Hepatocyte (in vitro differentiated cells): ENCODE data around the gene TAS1R2.

Experiments
- EZH2phosphoT487 ChIP-seq: fragments of 200-600 bp; sonication (generic); IDR thresholded peaks from one replicate; pipeline ENCODE4 v1.6.1; 2018; ENCODE audit warnings: antibody characterized with exemption, mild to moderate bottlenecking, low read depth, moderate library complexity; ENCODE audit not compliant: unreplicated experiment, severe bottlenecking
- TF ChIP-seq, protein P1 (sequence below): fragments of 200-600 bp; sonication (generic); IDR thresholded peaks from 2 replicates; pipeline ENCODE4 v1.5.1; 2016; ENCODE audit warnings: antibody characterized with exemption, mild to moderate bottlenecking; ENCODE audit not compliant: poor library complexity

DNA sequence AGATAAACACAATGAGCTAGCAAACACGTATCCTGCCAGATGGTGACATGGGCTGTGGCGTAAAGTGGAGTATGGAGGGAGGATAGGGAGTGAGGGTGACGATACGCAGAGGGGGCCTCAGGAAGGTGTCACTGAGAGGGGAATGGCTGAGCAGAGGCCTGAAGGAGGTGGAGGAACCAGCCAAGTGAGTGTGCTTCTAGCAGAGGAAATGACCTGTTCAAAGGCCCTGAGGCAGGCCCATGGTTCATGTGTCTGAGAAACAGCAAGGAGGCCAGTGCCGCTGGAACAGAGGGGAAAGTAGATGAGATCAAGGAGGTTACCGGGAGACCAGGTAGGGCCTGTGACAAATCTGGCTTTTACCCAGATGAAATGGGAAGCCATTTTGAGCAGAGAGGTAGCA lies 36.0 kb downstream of the TAS1R2 start:
- no peak for TF ChIP-seq EZH2phosphoT487
- TF ChIP-seq, protein P1, sequence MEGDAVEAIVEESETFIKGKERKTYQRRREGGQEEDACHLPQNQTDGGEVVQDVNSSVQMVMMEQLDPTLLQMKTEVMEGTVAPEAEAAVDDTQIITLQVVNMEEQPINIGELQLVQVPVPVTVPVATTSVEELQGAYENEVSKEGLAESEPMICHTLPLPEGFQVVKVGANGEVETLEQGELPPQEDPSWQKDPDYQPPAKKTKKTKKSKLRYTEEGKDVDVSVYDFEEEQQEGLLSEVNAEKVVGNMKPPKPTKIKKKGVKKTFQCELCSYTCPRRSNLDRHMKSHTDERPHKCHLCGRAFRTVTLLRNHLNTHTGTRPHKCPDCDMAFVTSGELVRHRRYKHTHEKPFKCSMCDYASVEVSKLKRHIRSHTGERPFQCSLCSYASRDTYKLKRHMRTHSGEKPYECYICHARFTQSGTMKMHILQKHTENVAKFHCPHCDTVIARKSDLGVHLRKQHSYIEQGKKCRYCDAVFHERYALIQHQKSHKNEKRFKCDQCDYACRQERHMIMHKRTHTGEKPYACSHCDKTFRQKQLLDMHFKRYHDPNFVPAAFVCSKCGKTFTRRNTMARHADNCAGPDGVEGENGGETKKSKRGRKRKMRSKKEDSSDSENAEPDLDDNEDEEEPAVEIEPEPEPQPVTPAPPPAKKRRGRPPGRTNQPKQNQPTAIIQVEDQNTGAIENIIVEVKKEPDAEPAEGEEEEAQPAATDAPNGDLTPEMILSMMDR = no peak
